ENCODE results near the gene GCSH. TPM values are rescaled to one million over a fixed set of nuclear protein-coding genes. Genes with fewer than 3 reads are reported as not detected.

The GCSH gene
- polyA plus RNA-seq, 2 of the 4 experiments (the other 2 are of a cell fraction) = 73.5 to 76.4 TPM

DNA sequence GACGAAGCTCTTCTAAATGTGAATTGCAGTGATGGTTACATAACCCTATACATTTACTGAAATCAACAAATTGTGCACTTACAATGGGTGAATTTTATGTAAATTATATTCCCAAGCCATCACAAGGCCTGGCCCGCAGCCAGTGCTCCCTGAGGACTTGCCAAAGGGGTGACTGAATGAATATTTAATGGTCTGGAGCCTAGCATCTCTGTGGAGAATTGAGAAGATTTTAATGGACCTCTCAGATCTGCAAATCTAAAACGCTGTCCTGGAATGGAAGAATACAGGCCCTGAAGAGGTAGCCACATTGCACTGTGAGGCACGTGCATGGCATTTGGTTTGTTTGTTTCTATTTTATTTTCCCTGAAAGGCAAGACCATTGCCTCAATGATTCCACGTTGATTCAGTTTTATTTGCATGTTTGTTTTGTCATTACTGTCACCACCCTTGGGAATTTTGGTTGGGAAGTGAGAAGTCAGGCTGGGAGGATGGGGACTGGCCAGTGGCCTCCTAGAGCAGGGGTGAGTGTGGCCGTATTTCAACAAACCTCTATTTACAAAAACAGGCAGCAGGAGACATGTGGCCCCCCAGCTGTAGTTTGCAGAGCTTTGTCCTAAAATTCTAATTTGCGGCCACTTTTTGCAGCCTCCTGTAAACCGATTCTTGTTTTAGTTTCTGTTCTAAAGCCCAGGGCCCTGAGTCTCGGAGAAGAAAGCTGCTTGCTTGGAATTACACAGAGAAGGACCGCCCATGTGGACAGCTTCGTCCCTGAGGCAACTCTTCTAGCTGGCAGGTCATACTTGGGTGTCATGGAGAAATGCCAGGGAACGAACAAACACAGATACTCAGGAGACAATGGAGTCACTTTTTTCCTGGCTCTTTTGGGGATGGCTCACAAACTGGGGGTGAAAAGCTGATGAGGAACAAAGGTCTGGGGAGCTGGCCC is 40.5 kb upstream of the GCSH start:
- CTCF ChIA-PET = interaction anchor here (1.0 to 1.1 kb wide), 2 partner anchors 18 to 69 kb away, joined by 3 to 6 read pairs; no protein-coding TSS in a partner anchor
- POLR2A ChIA-PET = no interaction called here
- FAIRE-seq (no peak), DNase-seq (ENCODE audit: low read depth in 1 of 2, low spot score in 1 of 2) (peak in 1 of 2 experiments; percentile 35), ATAC-seq (peak in 1 of 2 experiments; percentile 40; a peak in 3 of 6 replicates)
- peaks cover 33% of the 10 kb centered on the region for H3K4me1 ChIP-seq
- peak overlapping the region; percentile 59 for H3K4me2 ChIP-seq
- no peaks in the 10 kb centered on the region for H3K9me3 ChIP-seq
- peak overlapping the region; percentile 13 to 23; a peak in 1 of 6 replicates for H3K27ac ChIP-seq
- TF ChIP-seq EHMT2 (IDR thresholded peaks at IDR 0.05; ENCODE audit: low read depth) (no peak), ZSCAN20 (CRISPR knock-in tag; IDR thresholded peaks at IDR 0.05) (no peak), RARB (CRISPR knock-in tag; IDR thresholded peaks at IDR 0.05) (no peak), HOXB13 (CRISPR knock-in tag; IDR thresholded peaks at IDR 0.05; ENCODE audit: low read depth) (no peak), SREBF2 (IDR thresholded peaks at IDR 0.05) (no peak), CHD4 (IDR thresholded peaks at IDR 0.05; ENCODE audit: borderline replicate concordance) (no peak), HEYL (CRISPR knock-in tag; IDR thresholded peaks at IDR 0.05) (no peak), MAFK (IDR thresholded peaks at IDR 0.05; ENCODE audit: partially characterized antibody) (no peak), EHF (CRISPR knock-in tag; IDR thresholded peaks at IDR 0.05) (no peak), NPAS2 (CRISPR knock-in tag; IDR thresholded peaks at IDR 0.05; ENCODE audit: borderline replicate concordance) (no peak), KDM1A (IDR thresholded peaks at IDR 0.05; ENCODE audit: low read depth) (no peak), HOXB5 (CRISPR knock-in tag; IDR thresholded peaks at IDR 0.05) (no peak), CEBPB (IDR thresholded peaks at IDR 0.05) (no peak), TP53 (CRISPR knock-in tag; IDR thresholded peaks at IDR 0.05) (no peak), SMC3 (IDR thresholded peaks at IDR 0.05) (no peak)
- TF ChIP-seq, protein P1, sequence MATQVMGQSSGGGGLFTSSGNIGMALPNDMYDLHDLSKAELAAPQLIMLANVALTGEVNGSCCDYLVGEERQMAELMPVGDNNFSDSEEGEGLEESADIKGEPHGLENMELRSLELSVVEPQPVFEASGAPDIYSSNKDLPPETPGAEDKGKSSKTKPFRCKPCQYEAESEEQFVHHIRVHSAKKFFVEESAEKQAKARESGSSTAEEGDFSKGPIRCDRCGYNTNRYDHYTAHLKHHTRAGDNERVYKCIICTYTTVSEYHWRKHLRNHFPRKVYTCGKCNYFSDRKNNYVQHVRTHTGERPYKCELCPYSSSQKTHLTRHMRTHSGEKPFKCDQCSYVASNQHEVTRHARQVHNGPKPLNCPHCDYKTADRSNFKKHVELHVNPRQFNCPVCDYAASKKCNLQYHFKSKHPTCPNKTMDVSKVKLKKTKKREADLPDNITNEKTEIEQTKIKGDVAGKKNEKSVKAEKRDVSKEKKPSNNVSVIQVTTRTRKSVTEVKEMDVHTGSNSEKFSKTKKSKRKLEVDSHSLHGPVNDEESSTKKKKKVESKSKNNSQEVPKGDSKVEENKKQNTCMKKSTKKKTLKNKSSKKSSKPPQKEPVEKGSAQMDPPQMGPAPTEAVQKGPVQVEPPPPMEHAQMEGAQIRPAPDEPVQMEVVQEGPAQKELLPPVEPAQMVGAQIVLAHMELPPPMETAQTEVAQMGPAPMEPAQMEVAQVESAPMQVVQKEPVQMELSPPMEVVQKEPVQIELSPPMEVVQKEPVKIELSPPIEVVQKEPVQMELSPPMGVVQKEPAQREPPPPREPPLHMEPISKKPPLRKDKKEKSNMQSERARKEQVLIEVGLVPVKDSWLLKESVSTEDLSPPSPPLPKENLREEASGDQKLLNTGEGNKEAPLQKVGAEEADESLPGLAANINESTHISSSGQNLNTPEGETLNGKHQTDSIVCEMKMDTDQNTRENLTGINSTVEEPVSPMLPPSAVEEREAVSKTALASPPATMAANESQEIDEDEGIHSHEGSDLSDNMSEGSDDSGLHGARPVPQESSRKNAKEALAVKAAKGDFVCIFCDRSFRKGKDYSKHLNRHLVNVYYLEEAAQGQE (IDR thresholded peaks at IDR 0.05) = no peak
- TF ChIP-seq, protein P2, sequence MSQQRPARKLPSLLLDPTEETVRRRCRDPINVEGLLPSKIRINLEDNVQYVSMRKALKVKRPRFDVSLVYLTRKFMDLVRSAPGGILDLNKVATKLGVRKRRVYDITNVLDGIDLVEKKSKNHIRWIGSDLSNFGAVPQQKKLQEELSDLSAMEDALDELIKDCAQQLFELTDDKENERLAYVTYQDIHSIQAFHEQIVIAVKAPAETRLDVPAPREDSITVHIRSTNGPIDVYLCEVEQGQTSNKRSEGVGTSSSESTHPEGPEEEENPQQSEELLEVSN (IDR thresholded peaks at IDR 0.05; ENCODE audit: borderline replicate concordance, low read depth) = no peak
- TF ChIP-seq, protein P3, sequence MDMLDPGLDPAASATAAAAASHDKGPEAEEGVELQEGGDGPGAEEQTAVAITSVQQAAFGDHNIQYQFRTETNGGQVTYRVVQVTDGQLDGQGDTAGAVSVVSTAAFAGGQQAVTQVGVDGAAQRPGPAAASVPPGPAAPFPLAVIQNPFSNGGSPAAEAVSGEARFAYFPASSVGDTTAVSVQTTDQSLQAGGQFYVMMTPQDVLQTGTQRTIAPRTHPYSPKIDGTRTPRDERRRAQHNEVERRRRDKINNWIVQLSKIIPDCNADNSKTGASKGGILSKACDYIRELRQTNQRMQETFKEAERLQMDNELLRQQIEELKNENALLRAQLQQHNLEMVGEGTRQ (IDR thresholded peaks at IDR 0.05) = no peak
- TF ChIP-seq, protein P4, sequence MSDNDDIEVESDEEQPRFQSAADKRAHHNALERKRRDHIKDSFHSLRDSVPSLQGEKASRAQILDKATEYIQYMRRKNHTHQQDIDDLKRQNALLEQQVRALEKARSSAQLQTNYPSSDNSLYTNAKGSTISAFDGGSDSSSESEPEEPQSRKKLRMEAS (IDR thresholded peaks at IDR 0.05) = no peak
- TF ChIP-seq, protein P5, sequence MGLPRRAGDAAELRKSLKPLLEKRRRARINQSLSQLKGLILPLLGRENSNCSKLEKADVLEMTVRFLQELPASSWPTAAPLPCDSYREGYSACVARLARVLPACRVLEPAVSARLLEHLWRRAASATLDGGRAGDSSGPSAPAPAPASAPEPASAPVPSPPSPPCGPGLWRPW (IDR thresholded peaks at IDR 0.05) = no peak
- no peak overlapping the region for H3K4me3 ChIP-seq
- WGBS (ENCODE audit: missing lambda C conversion rate) = 48% methylated on average over 12 of the region's 12 CpGs

DNA sequence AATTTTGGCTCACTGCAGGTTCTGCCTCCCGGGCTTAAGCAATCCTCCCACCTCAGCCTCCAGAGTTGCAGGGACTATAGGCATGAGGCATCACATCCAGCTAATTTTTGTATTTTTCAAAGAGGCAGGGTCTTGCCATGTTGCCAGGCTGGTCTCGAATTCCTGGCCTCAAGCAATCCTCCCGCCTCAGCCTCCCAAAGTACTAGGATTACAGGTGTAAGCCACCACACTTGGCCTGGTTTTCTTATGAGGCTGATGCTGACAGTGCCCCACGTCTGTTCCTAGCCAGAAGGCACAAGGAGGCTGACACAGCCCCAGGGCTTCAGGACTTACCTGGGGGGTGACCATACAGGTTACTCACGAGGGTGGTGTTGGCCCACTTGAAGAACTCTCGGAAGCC is 33.9 kb upstream of the GCSH start:
- ChIA-PET CTCF (interaction anchor here (0.7 kb wide), 1 partner anchor 53 kb away, joined by 3 read pairs; no protein-coding TSS in a partner anchor), POLR2A (no interaction called here)
- FAIRE-seq (no peak), DNase-seq (ENCODE audit: low read depth in 1 of 2, low spot score in 1 of 2) (no peak), ATAC-seq (no peak)
- no peaks in the 10 kb centered on the region for H3K9me3 ChIP-seq
- H3K4me1 ChIP-seq = no peaks in the 10 kb centered on the region
- H3K4me3 ChIP-seq = no peak overlapping the region
- WGBS (ENCODE audit: missing lambda C conversion rate) = 75% methylated on average over 6 of the region's 6 CpGs
- TF ChIP-seq, protein P6, sequence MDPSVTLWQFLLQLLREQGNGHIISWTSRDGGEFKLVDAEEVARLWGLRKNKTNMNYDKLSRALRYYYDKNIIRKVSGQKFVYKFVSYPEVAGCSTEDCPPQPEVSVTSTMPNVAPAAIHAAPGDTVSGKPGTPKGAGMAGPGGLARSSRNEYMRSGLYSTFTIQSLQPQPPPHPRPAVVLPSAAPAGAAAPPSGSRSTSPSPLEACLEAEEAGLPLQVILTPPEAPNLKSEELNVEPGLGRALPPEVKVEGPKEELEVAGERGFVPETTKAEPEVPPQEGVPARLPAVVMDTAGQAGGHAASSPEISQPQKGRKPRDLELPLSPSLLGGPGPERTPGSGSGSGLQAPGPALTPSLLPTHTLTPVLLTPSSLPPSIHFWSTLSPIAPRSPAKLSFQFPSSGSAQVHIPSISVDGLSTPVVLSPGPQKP (IDR thresholded peaks at IDR 0.05; ENCODE audit: low read depth, low read length) = no peak
- H3K4me2 ChIP-seq = no peak overlapping the region
- H3K27ac ChIP-seq = no peak overlapping the region
